Left lung (tissue), 10 donors: ENCODE measurements around the gene PRR23B. TPM values are rescaled to one million over a fixed set of nuclear protein-coding genes. Genes with fewer than 3 reads are reported as not detected.

Source experiments
- ATAC-seq: fragments of 200-7000 bp; cut with Tn5 transposase; one replicate; pipeline ENCODE4 v1.9.1; 2020; ENCODE audit warnings: moderate library complexity
- DNase-seq, 4 donors: peaks; one replicate each; pipeline ENCODE4 v3.0.0-alpha.2; 2013 to 2020
- H3K27ac ChIP-seq, 2 donors: fragments of 200-600 bp; sonication (generic) in 1 of 2; one replicate each; pipeline versions ENCODE4 v1.5.0 to v1.8.0; 2020 to 2021
- H3K27me3 ChIP-seq, 2 donors: fragments of 200-600 bp; sonication (generic) in 1 of 2; one replicate each; pipeline versions ENCODE4 v1.5.0 to v1.8.0; 2020 to 2021
- H3K36me3 ChIP-seq, 2 donors: fragments of 200-600 bp; sonication (generic) in 1 of 2; one replicate each; pipeline versions ENCODE4 v1.5.0 to v1.8.0; 2020 to 2021
- H3K4me1 ChIP-seq, 2 donors: fragments of 200-600 bp; one replicate each; pipeline ENCODE4 v1.8.0; 2021
- H3K4me3 ChIP-seq, 2 donors: fragments of 200-600 bp; sonication (generic) in 1 of 2; one replicate each; pipeline versions ENCODE4 v1.5.0 to v1.8.0; 2020 to 2021; ENCODE audit warnings: mild to moderate bottlenecking in 1 of 2
- H3K9me3 ChIP-seq, 2 donors: fragments of 200-600 bp; sonication (generic) in 1 of 2; one replicate each; pipeline versions ENCODE4 v1.5.0 to v1.8.0; 2020 to 2021
- intact Hi-C, 2 donors: fragments of 100-400 bp; cut with DNase I; formaldehyde crosslinking; loops; one replicate each; pipeline versions ENCODE4 v1.11.2 to v1.14.2; 2022
- polyA plus RNA-seq, 6 donors: library from polyadenylated mRNA; unstranded; fragments of 120-200 nt; gene quantifications; one replicate each; pipeline ENCODE4 v1.2.1, GENCODE V29; 2013; ENCODE audit not compliant: insufficient read length in 6 of 6
- total RNA-seq, 2 donors: library from RNA; stranded (reverse); fragmentation: NEBNext Ultra II Directional; extraction: Animal tissue kit (Norgen Biotek cat#: 25700); gene quantifications; one replicate each; pipeline ENCODE4 v1.2.1, GENCODE V29; 2021
- TF ChIP-seq, protein P1 (sequence below), 2 donors: fragments of 200-600 bp; sonication (generic) in 1 of 2; IDR thresholded peaks; one replicate each; pipeline versions ENCODE4 v1.5.0 to v1.8.0; 2021; ENCODE audit warnings: antibody characterized with exemption in 2 of 2
- donor health status: DM: no; HTN: yes; CAD: no.
- donor health status: DM: no; HTN: no; CAD: no.

PRR23B gene
- total and polyA plus RNA-seq, 8 donors, result not detected

DNA sequence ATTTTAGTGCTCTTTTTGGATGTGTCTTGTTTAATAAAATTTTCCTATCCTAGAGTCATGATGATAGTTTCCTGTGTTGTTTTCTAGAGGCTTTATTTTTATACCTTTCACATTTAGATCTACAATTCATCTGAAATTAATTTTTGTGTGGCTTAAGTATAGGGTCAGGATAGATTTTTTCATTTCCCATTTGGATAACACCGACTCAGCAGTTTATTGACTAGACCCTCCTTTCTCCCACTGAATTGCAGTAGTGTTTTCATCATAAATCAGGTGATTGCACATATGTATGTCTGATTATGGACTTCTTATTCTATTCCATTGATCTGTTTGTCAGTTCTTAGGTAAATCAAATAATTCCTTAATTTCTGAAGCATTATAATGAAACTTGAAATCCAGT lies 25.0 kb downstream of the PRR23B start:
- TF ChIP-seq, protein P1, sequence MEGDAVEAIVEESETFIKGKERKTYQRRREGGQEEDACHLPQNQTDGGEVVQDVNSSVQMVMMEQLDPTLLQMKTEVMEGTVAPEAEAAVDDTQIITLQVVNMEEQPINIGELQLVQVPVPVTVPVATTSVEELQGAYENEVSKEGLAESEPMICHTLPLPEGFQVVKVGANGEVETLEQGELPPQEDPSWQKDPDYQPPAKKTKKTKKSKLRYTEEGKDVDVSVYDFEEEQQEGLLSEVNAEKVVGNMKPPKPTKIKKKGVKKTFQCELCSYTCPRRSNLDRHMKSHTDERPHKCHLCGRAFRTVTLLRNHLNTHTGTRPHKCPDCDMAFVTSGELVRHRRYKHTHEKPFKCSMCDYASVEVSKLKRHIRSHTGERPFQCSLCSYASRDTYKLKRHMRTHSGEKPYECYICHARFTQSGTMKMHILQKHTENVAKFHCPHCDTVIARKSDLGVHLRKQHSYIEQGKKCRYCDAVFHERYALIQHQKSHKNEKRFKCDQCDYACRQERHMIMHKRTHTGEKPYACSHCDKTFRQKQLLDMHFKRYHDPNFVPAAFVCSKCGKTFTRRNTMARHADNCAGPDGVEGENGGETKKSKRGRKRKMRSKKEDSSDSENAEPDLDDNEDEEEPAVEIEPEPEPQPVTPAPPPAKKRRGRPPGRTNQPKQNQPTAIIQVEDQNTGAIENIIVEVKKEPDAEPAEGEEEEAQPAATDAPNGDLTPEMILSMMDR (IDR thresholded peaks at IDR 0.05), result no peak
- Histone ChIP-seq H3K4me3 (no peak overlapping the region), H3K36me3 (no peaks in the 10 kb centered on the region), H3K9me3 (no peaks in the 10 kb centered on the region), H3K4me1 (no peaks in the 10 kb centered on the region), H3K27me3 (no peaks in the 10 kb centered on the region), H3K27ac (no peak overlapping the region)
- ATAC-seq, result no peak
- intact Hi-C loops, result no loop called here
- DNase-seq, result no peak

DNA sequence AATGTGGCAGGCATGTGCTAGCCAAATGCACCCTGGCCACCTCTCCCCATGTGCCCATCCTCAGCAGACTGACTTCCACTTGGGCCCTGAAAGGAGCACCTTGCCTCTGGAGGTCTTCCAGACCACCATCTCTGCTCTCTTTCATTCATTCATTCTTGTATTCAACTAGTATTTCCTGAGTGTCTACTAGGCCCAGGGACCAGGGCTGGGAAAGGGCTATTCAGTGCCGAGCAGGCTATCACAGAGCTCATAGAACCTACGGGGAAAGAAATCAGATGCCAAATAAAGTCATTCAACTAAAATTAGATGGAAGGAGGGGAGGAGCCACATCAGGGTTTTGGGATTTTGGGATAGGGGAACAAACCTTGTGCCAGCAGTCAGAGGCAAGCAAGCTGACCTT lies 33.5 kb downstream of the PRR23B start:
- Histone ChIP-seq H3K27me3 (no peaks in the 10 kb centered on the region), H3K27ac (no peak overlapping the region), H3K36me3 (no peaks in the 10 kb centered on the region), H3K4me3 (no peak overlapping the region), H3K4me1 (no peaks in the 10 kb centered on the region), H3K9me3 (no peaks in the 10 kb centered on the region)
- ATAC-seq, result no peak
- TF ChIP-seq, protein P1 (IDR thresholded peaks at IDR 0.05), result no peak
- DNase-seq, result no peak
- intact Hi-C loops, result no loop called here

DNA sequence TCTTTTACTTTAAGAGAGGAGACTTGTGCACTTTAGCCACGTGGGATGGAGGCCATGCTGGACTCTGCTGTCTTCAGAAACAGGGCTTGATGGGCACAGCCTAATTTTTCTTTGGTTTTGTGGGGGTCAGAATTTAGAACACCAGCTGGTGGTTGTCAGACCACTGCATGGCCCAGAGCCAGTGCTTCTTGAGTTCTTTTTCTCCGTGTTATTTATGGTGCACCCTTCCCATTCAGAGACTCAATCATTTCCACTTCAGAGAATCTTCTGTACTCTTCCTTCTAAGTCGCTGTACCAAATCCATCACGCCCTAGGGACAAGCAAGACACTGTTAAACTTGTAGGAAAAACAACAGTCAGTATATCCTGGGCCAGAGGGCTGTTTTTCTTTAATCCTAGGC lies 34.8 kb downstream of the PRR23B start:
- ATAC-seq, result no peak
- Histone ChIP-seq H3K27me3 (no peaks in the 10 kb centered on the region), H3K36me3 (no peaks in the 10 kb centered on the region), H3K4me3 (no peak overlapping the region), H3K27ac (no peak overlapping the region), H3K4me1 (no peaks in the 10 kb centered on the region), H3K9me3 (no peaks in the 10 kb centered on the region)
- TF ChIP-seq, protein P1 (IDR thresholded peaks at IDR 0.05), result no peak
- intact Hi-C loops, result no loop called here
- no peak for DNase-seq

DNA sequence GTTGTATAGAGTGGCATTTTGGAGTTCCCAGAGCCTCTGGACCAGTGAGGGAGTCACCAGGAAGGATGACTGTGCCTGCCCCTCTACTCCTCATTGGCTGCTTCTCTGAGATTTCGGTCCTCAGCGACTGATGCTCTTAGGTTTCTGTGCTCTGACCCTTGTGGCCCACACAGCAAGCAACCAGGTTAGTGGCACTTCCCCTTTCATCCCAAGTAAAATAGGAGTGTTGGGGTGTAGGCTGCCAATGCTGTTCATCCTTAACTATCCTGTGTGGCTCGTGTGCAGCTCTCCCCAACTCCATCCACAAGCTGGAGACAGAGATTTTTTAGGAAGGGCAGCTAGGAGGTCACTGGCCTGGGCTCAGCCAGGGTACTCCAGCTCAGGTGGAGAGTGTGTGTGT lies 35.9 kb downstream of the PRR23B start:
- no peak overlapping the region for H3K4me3 ChIP-seq
- no peaks in the 10 kb centered on the region for H3K4me1 ChIP-seq
- H3K27ac ChIP-seq, result no peak overlapping the region
- intact Hi-C loops, result no loop called here
- ATAC-seq (no peak), DNase-seq (no peak)
- no peaks in the 10 kb centered on the region for H3K9me3 ChIP-seq
- H3K27me3 ChIP-seq, result no peaks in the 10 kb centered on the region
- TF ChIP-seq, protein P1 (IDR thresholded peaks at IDR 0.05), result no peak
- no peaks in the 10 kb centered on the region for H3K36me3 ChIP-seq

DNA sequence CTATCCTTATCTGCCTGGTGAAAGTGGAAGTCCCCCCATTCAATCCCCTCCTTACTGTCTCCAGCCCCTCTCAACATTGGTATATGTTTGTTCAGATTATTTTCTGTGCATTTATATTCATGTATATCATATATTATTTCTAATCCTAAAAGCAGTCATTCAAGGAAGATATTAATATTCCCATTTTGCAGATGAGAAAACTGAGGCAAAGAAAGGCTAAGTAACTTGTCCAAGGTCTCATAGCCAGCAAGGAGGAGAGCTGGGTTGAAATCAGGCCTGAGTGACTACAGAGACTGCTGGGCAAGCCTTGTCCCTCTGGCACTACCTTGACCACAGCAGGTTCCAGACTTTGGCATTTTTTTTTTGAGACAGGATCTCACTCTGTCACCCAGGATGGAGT lies 44.7 kb downstream of the PRR23B start:
- no peak for ATAC-seq

More for the DNA sequence above, 44.7 kb downstream of the PRR23B start:
- H3K9me3 ChIP-seq, result no peaks in the 10 kb centered on the region
- no peak for DNase-seq
- no peaks in the 10 kb centered on the region for H3K36me3 ChIP-seq
- H3K4me3 ChIP-seq, result no peak overlapping the region
- intact Hi-C loops, result no loop called here
- TF ChIP-seq, protein P1 (IDR thresholded peaks at IDR 0.05), result no peak
- no peaks in the 10 kb centered on the region for H3K4me1 ChIP-seq
- no peak overlapping the region for H3K27ac ChIP-seq
- peaks cover 0 to 10% of the 10 kb centered on the region in 2 donors for H3K27me3 ChIP-seq
